ENCODE results near the gene MAMLD1. TPM values are rescaled to one million over a fixed set of nuclear protein-coding genes. Genes with fewer than 3 reads are reported as not detected.

The MAMLD1 gene
- total and polyA plus RNA-seq, 2 of the 8 experiments (the other 6 are each of a cell fraction or from before 2014, with no cell fraction given): 0.09 to 0.26 TPM

- Histone ChIP-seq H3K4me3 (ENCODE audit: extremely low read depth in 1 of 4, insufficient read depth in 2 of 4, low read depth in 3 of 4, low read length in 4 of 4) (no peak overlapping the region), H3K56ac (replicated peaks; ENCODE audit: insufficient read length, low read depth, low read length) (no peak overlapping the region), H3K23me2 (ENCODE audit: low read depth, low read length) (no peaks in the 10 kb centered on the region), H2AFZ (ENCODE audit: low read length) (no peak overlapping the region), H3K23ac (ENCODE audit: insufficient read length) (no peak overlapping the region), H3K27ac (ENCODE audit: low read depth, low read length) (no peak overlapping the region), H4K8ac (ENCODE audit: extremely low read depth, insufficient read depth, low read length) (no peak overlapping the region), H3K36me3 (ENCODE audit: control insufficient read depth in 2 of 4, insufficient read depth in 4 of 4, low read length in 3 of 4) (no peaks in the 10 kb centered on the region), H3K9ac (replicated peaks in 1 of 4; ENCODE audit: extremely low read depth in 1 of 4, low read depth in 3 of 4, low read length in 3 of 4) (no peak overlapping the region), H2BK15ac (ENCODE audit: low read length) (no peak overlapping the region), H2BK5ac (ENCODE audit: low read depth, low read length) (no peak overlapping the region), H3K79me1 (ENCODE audit: low read depth, low read length) (no peaks in the 10 kb centered on the region), H4K91ac (replicated peaks; ENCODE audit: insufficient read length, low read length) (no peak overlapping the region), H4K20me1 (replicated peaks in 1 of 2; ENCODE audit: control insufficient read depth in 1 of 2, insufficient read depth in 2 of 2, low read length in 2 of 2) (no peaks in the 10 kb centered on the region), H2BK20ac (ENCODE audit: low read length) (no peak overlapping the region), H2BK120ac (replicated peaks; ENCODE audit: low read depth, low read length) (no peak overlapping the region), H4K5ac (ENCODE audit: insufficient read length, low read depth, low read length) (no peak overlapping the region), H3K14ac (ENCODE audit: insufficient read length) (no peak overlapping the region), H3K4me1 (replicated peaks in 1 of 4; ENCODE audit: control insufficient read depth in 3 of 4, insufficient read depth in 4 of 4, low read length in 3 of 4) (no peaks in the 10 kb centered on the region), H3K18ac (ENCODE audit: extremely low read depth, low read length) (no peak overlapping the region), H3K4me2 (ENCODE audit: insufficient read depth in 1 of 2, low read depth in 2 of 2, low read length in 2 of 2) (no peak overlapping the region), H3K27me3 (replicated peaks in 1 of 4; ENCODE audit: control insufficient read depth in 3 of 4, extremely low read depth in 1 of 4, insufficient read depth in 3 of 4, low read length in 3 of 4) (no peaks in the 10 kb centered on the region), H2AK5ac (ENCODE audit: low read depth, low read length) (no peak overlapping the region), H3K79me2 (ENCODE audit: control insufficient read depth in 1 of 2, insufficient read depth in 2 of 2, low read length in 2 of 2) (no peaks in the 10 kb centered on the region), H3K9me3 (ENCODE audit: insufficient read depth in 2 of 2, low read depth in 1 of 2, low read length in 1 of 2) (no peaks in the 10 kb centered on the region), H2BK12ac (ENCODE audit: low read depth, low read length) (no peak overlapping the region), H3K4ac (replicated peaks; ENCODE audit: insufficient read length, low read depth, low read length) (no peak overlapping the region)
- FAIRE-seq (no peak), DNase-seq (ENCODE audit: low read depth in 1 of 2, low spot score in 2 of 2) (no peak)
- ChIA-PET POLR2A (ENCODE audit: partially characterized antibody) (no interaction called here), CTCF (ENCODE audit: partially characterized antibody) (interaction anchor here (1.9 to 3.2 kb wide), 2 partner anchors 10 to 12 kb away, joined by 5 to 14 read pairs; no protein-coding TSS in a partner anchor)
- 94% methylated on average over 7 of the region's 7 CpGs; no CpG with 5 or more reads in 1 of the 2 experiments for WGBS, 2 experiments (ENCODE audit: extremely low coverage in 1 of 2, insufficient coverage in 1 of 2, insufficient read length in 1 of 2, insufficient replicate concordance in 2 of 2, low coverage in 1 of 2, low lambda C conversion rate in 2 of 2, missing lambda C conversion rate in 1 of 2)
Observed at GRCh38 chrX:150526692-150527091, 163.6 kb downstream of the MAMLD1 start.
